GM18507 (cell line): ENCODE measurements around the gene KIF1B.
"Not testable (repeated sequence)": the region's sequence is repeated elsewhere in the genome, so short reads cannot be mapped to it uniquely, and the experiment has no call there.

Experiments used
- DNase-seq: peaks from one replicate; pipeline ENCODE4 v3.0.0; 2011; ENCODE audit warnings: low read depth; ENCODE audit not compliant: insufficient read length; ENCODE audit errors: extremely low spot score
- FAIRE-seq: peaks from 2 replicates; lab custom pipeline; 2011; peaks lifted over from hg19 to GRCh38; lab: Jason Lieb, UNC

KIF1B gene

GRCh38 chr1:10220657-10221056, 10.3 kb downstream of the KIF1B start:
- FAIRE-seq, DNase-seq: not testable (repeated sequence)

- no peak for DNase-seq
- no peak for FAIRE-seq
Measured at GRCh38 chr1:10225573-10225972, 15.2 kb downstream of the KIF1B start.

- no peak for FAIRE-seq
Measured at GRCh38 chr1:10228528-10228927, 18.2 kb downstream of the KIF1B start.

GRCh38 chr1:10229903-10230302, 19.5 kb downstream of the KIF1B start:
- no peak for FAIRE-seq

More at GRCh38 chr1:10228528-10228927, 18.2 kb downstream of the KIF1B start:
- no peak for DNase-seq

GRCh38 chr1:10232163-10232562, 21.8 kb downstream of the KIF1B start:
- FAIRE-seq (no peak), DNase-seq (no peak)

More at GRCh38 chr1:10229903-10230302, 19.5 kb downstream of the KIF1B start:
- DNase-seq = no peak

GRCh38 chr1:10236405-10237156, 26.2 kb downstream of the KIF1B start:
- DNase-seq (no peak), FAIRE-seq (no peak)

GRCh38 chr1:10237157-10237539, 26.8 kb downstream of the KIF1B start:
- FAIRE-seq = no peak
- DNase-seq = no peak

GRCh38 chr1:10242135-10242534, 31.8 kb downstream of the KIF1B start:
- DNase-seq (no peak), FAIRE-seq (no peak)

GRCh38 chr1:10242811-10243210, 32.4 kb downstream of the KIF1B start:
- FAIRE-seq (no peak), DNase-seq (no peak)

- DNase-seq (no peak), FAIRE-seq (no peak)
Measured at GRCh38 chr1:10245674-10246073, 35.3 kb downstream of the KIF1B start.

- FAIRE-seq (no peak), DNase-seq (no peak)
Measured at GRCh38 chr1:10249808-10250457, 39.6 kb downstream of the KIF1B start.

GRCh38 chr1:10250663-10251062, 40.3 kb downstream of the KIF1B start:
- DNase-seq = no peak
- FAIRE-seq = no peak

GRCh38 chr1:10251325-10252108, 41.1 kb downstream of the KIF1B start:
- not testable (repeated sequence) for DNase-seq, FAIRE-seq

GRCh38 chr1:10252508-10252907, 42.1 kb downstream of the KIF1B start:
- DNase-seq = no peak
- FAIRE-seq = no peak

GRCh38 chr1:10253149-10253548, 42.8 kb downstream of the KIF1B start:
- no peak for FAIRE-seq
- DNase-seq = no peak

GRCh38 chr1:10253755-10254154, 43.4 kb downstream of the KIF1B start:
- DNase-seq (no peak), FAIRE-seq (no peak)

GRCh38 chr1:10257851-10258250, 47.5 kb downstream of the KIF1B start:
- FAIRE-seq (no peak), DNase-seq (no peak)

GRCh38 chr1:10259547-10259946, 49.2 kb downstream of the KIF1B start:
- DNase-seq, FAIRE-seq: not testable (repeated sequence)

GRCh38 chr1:10263450-10264082, 53.2 kb downstream of the KIF1B start:
- DNase-seq (no peak), FAIRE-seq (no peak)

GRCh38 chr1:10265027-10265426, 54.7 kb downstream of the KIF1B start:
- DNase-seq (no peak), FAIRE-seq (no peak)
